PC-3 (cell line): Measurements from ENCODE around the gene PAPPA. TPM values are rescaled to one million over a fixed set of nuclear protein-coding genes. Genes with fewer than 3 reads are reported as not detected.

ENCODE experiments used
- ATAC-seq: fragments of 200-7000 bp; cut with Tn5 transposase; 2 replicates; pipeline ENCODE4 v1.9.1; 2020; ENCODE audit warnings: mild to moderate bottlenecking, moderate library complexity
- BruUV-seq: library from RNA; stranded (reverse); fragments of 400-500 nt; replicated peaks from 2 replicates; lab custom pipeline; 2021; lab: Mats Ljungman, UMichigan
- CTCF ChIA-PET: fragments of 300-600 bp; sonication (Branson Sonifier 250); formaldehyde crosslinking; loops from one replicate; lab custom pipeline; 2022; ENCODE audit warnings: antibody characterized with exemption; lab: Charles Lee
- POLR2A ChIA-PET: fragments of 300-600 bp; sonication (Branson Sonifier 250); formaldehyde crosslinking; loops from one replicate; lab custom pipeline; 2022; ENCODE audit warnings: antibody characterized with exemption; ENCODE audit not compliant: unreplicated experiment; lab: Charles Lee
- DNase-seq: peaks from one replicate; pipeline ENCODE4 v3.0.0-alpha.2; 2015
- H2AFZ ChIP-seq: fragments of 300-600 bp; sonication (generic); 2 replicates; pipeline ENCODE4 v1.6.0; 2016; ENCODE audit warnings: antibody characterized with exemption, low read length
- H3F3A ChIP-seq: fragments of 300-600 bp; sonication (generic); one replicate; pipeline ENCODE4 v1.6.0; 2017; ENCODE audit warnings: antibody characterized with exemption, low read length, control low read depth, mild to moderate bottlenecking; ENCODE audit not compliant: unreplicated experiment
- H3K27ac ChIP-seq: fragments of 300-600 bp; sonication (generic); 2 replicates; pipeline ENCODE4 v1.5.1; 2016; ENCODE audit warnings: mild to moderate bottlenecking, low read length
- H3K27me3 ChIP-seq: fragments of 300-600 bp; sonication (generic); 2 replicates; pipeline ENCODE4 v1.6.1; 2016; ENCODE audit warnings: low read length, mixed read lengths
- H3K36me3 ChIP-seq: fragments of 300-600 bp; sonication (generic); 2 replicates; pipeline ENCODE4 v1.6.1; 2016; ENCODE audit warnings: low read depth, mixed run types, low read length, mixed read lengths
- H3K4me1 ChIP-seq: fragments of 300-600 bp; sonication (generic); 2 replicates; pipeline ENCODE4 v1.5.1; 2016; ENCODE audit warnings: low read length; ENCODE audit not compliant: insufficient read depth
- H3K4me2 ChIP-seq: fragments of 300-600 bp; sonication (generic); 2 replicates; pipeline ENCODE4 v1.6.0; 2016; ENCODE audit warnings: low read length
- H3K4me3 ChIP-seq: fragments of 300-600 bp; sonication (generic); 2 replicates; pipeline ENCODE4 v1.5.1; 2016; ENCODE audit warnings: mild to moderate bottlenecking, low read length, mixed read lengths
- H3K79me2 ChIP-seq: fragments of 300-600 bp; sonication (generic); 2 replicates; pipeline ENCODE4 v1.6.1; 2017; ENCODE audit warnings: low read length, mixed read lengths
- H3K9ac ChIP-seq: fragments of 300-600 bp; sonication (generic); 2 replicates; pipeline ENCODE4 v1.6.0; 2016; ENCODE audit warnings: mild to moderate bottlenecking, low read length
- H3K9me2 ChIP-seq: fragments of 300-600 bp; sonication (generic); replicated peaks from 2 replicates; pipeline ENCODE4 v1.6.1; 2016; ENCODE audit warnings: mixed run types, low read length, mixed read lengths
- H3K9me3 ChIP-seq: fragments of 300-600 bp; sonication (generic); 2 replicates; pipeline ENCODE4 v1.6.1; 2016; ENCODE audit warnings: low read length, mixed read lengths
- H4K20me1 ChIP-seq: fragments of 300-600 bp; sonication (generic); 2 replicates; pipeline ENCODE4 v1.6.1; 2016; ENCODE audit warnings: low read length, mixed read lengths
- EZH2 ChIP-seq: fragments of 300-600 bp; sonication (generic); IDR thresholded peaks from one replicate; pipeline ENCODE4 v1.6.1; 2017; ENCODE audit warnings: antibody characterized with exemption, mild to moderate bottlenecking, low read length; ENCODE audit not compliant: unreplicated experiment
- EZH2phosphoT487 ChIP-seq: fragments of 300-600 bp; sonication (generic); IDR thresholded peaks from 2 replicates; pipeline ENCODE4 v1.6.1; 2018; ENCODE audit warnings: mild to moderate bottlenecking, antibody characterized with exemption, low read length, borderline replicate concordance
- intact Hi-C: fragments of 100-400 bp; cut with micrococcal nuclease; formaldehyde crosslinking; loops from 2 replicates; pipeline ENCODE4 v1.9.0; 2023
- total RNA-seq: library from RNA; depleted of rRNA; stranded (reverse); fragments of >200 nt; gene quantifications from 2 replicates; pipeline ENCODE4 v1.2.3, GENCODE V29; 2014
- TF ChIP-seq, protein P1 (sequence below): fragments of 300-600 bp; sonication (generic); conservative IDR thresholded peaks from 2 replicates; pipeline ENCODE4 v1.5.1; 2017; ENCODE audit warnings: antibody characterized with exemption, low read depth, mild to moderate bottlenecking, low read length

Gene PAPPA
- total RNA-seq, 1 experiment from 2014 or later: not detected

DNA sequence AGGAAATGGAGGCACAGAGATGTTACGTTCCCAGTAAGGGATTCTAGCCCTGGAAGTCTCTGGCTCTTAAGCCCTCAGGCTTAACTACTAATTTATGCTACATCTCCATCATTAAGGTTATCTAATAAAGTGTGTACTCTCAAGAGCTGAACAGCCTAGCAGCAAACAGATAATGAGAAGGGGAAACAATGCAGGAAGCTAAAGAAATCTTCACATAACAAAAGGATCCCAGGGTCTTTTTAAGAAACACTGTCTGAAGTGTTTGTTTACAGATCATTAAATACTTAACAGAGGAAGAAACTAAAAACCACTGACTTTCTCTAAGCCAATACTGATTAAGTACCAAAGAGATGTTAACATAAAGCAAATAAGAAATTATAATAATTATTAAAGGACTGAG is 129.0 kb downstream of the PAPPA start:
- Histone ChIP-seq H3K4me1 (no peaks in the 10 kb centered on the region; the same call in 1 of the 2 replicates), H3K9me2 (no peaks in the 10 kb centered on the region), H3K79me2 (no peaks in the 10 kb centered on the region), H4K20me1 (no peaks in the 10 kb centered on the region), H3K36me3 (no peaks in the 10 kb centered on the region), H3K4me3 (no peak overlapping the region), H3K9me3 (no peaks in the 10 kb centered on the region), H3K9ac (no peak overlapping the region), H3K4me2 (no peak overlapping the region), H3F3A (no peaks in the 10 kb centered on the region), H2AFZ (no peak overlapping the region), H3K27me3 (peaks cover 12% of the 10 kb centered on the region; the same call in 1 of the 2 replicates), H3K27ac (no peak overlapping the region)
- TF ChIP-seq, protein P1, sequence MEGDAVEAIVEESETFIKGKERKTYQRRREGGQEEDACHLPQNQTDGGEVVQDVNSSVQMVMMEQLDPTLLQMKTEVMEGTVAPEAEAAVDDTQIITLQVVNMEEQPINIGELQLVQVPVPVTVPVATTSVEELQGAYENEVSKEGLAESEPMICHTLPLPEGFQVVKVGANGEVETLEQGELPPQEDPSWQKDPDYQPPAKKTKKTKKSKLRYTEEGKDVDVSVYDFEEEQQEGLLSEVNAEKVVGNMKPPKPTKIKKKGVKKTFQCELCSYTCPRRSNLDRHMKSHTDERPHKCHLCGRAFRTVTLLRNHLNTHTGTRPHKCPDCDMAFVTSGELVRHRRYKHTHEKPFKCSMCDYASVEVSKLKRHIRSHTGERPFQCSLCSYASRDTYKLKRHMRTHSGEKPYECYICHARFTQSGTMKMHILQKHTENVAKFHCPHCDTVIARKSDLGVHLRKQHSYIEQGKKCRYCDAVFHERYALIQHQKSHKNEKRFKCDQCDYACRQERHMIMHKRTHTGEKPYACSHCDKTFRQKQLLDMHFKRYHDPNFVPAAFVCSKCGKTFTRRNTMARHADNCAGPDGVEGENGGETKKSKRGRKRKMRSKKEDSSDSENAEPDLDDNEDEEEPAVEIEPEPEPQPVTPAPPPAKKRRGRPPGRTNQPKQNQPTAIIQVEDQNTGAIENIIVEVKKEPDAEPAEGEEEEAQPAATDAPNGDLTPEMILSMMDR: no peak
- no peak for TF ChIP-seq EZH2phosphoT487
- TF ChIP-seq EZH2: no peak
- ChIA-PET POLR2A (no interaction called here), CTCF (no interaction called here)
- no peak for ATAC-seq
- no peak for DNase-seq
- intact Hi-C loops: no loop called here
- no TSS peak for BruUV-seq

DNA sequence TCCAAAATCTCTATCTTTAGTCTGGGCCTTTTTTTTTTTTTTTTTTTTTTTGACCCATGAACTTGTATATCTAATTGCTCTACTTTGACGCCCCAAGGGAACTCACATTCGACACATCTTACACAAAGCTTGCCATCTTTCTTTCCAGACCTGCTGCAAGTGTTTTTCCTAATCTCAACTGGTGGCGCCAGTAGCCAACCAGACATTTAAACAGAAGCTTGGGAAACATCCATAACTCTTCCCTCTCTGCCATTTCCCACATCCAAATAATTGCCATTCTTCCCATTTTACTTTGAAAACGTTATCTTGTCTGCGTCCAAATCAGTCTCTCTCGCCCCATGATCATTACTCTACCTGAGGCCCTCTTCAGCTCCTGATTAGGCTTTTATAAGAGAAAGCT is 130.9 kb downstream of the PAPPA start:
- Histone ChIP-seq H3K9me3 (no peaks in the 10 kb centered on the region), H4K20me1 (no peaks in the 10 kb centered on the region), H3K4me3 (no peak overlapping the region), H3F3A (no peaks in the 10 kb centered on the region), H3K4me1 (peaks cover 3% of the 10 kb centered on the region; the same call in 1 of the 2 replicates), H2AFZ (no peak overlapping the region), H3K79me2 (no peaks in the 10 kb centered on the region), H3K9ac (no peak overlapping the region), H3K4me2 (no peak overlapping the region), H3K36me3 (no peaks in the 10 kb centered on the region), H3K9me2 (no peaks in the 10 kb centered on the region), H3K27me3 (no peaks in the 10 kb centered on the region; the same call in 1 of the 2 replicates), H3K27ac (no peak overlapping the region)
- ChIA-PET CTCF (interaction anchor here (0.7 kb wide), 1 partner anchor 284 kb away, joined by 4 read pairs; no protein-coding TSS in a partner anchor), POLR2A (no interaction called here)
- ATAC-seq: no peak
- no TSS peak for BruUV-seq
- DNase-seq: no peak
- intact Hi-C loops: no loop called here
- TF ChIP-seq, protein P1: no peak
- TF ChIP-seq EZH2 (no peak), EZH2phosphoT487 (no peak)

DNA sequence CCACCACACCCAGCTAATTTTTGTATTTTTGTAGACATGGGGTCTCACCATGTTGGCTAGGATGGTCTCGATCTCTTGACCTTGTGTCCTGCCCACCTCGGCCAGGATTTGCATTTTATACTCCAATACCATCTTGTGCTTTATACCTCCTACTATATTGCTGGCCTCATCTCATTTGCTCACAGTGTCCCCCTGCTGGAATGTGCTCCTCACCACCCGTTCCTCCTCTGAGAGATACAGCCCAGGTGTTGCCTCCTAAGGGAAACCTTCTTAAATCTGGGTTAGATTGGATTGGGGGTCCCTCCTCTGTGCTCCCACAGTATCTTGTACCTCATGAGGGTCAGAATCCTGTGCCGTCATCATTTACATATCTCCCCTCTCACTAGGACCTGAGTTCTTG is 131.7 kb downstream of the PAPPA start:
- no peaks in the 10 kb centered on the region; the same call in 1 of the 2 replicates for H3K27me3 ChIP-seq
- no peak for ATAC-seq

More for the DNA sequence above, 131.7 kb downstream of the PAPPA start:
- intact Hi-C loops: loop anchor here (5.0 kb wide), 1 partner anchor 693 kb away; no protein-coding TSS in a partner anchor
- CTCF ChIA-PET: no interaction called here
- no peak for TF ChIP-seq EZH2
- TF ChIP-seq, protein P1: peak; percentile 29; the same call in 1 of the 2 replicates
- Histone ChIP-seq H2AFZ (no peak overlapping the region), H3K4me3 (no peak overlapping the region), H3K9me2 (no peaks in the 10 kb centered on the region), H3F3A (no peaks in the 10 kb centered on the region), H3K9me3 (no peaks in the 10 kb centered on the region), H4K20me1 (no peaks in the 10 kb centered on the region), H3K79me2 (no peaks in the 10 kb centered on the region), H3K27ac (no peak overlapping the region), H3K9ac (no peak overlapping the region), H3K4me2 (no peak overlapping the region), H3K36me3 (no peaks in the 10 kb centered on the region), H3K4me1 (peaks cover 3% of the 10 kb centered on the region; the same call in 1 of the 2 replicates)
- POLR2A ChIA-PET: no interaction called here
- DNase-seq: no peak
- no TSS peak for BruUV-seq
